ENCODE data around the gene NFIA. TPM values are rescaled to one million over a fixed set of nuclear protein-coding genes. Genes with fewer than 3 reads are reported as not detected.

NFIA gene
- total RNA-seq, 1 experiment from 2014 or later: 20.9 TPM

GRCh38 chr1:61393575-61393974 lies 311.2 kb downstream of the NFIA start:
- ATAC-seq (no peak), DNase-seq (ENCODE audit: low read depth, low spot score) (no peak)
- ChIA-PET POLR2A (interaction anchor here (0.6 kb wide), 1 partner anchor 157 kb away, joined by 6 read pairs; no protein-coding TSS in a partner anchor), CTCF (no interaction called here)
- no peak for TF ChIP-seq CTCF (IDR thresholded peaks at IDR 0.05)
- TF ChIP-seq REST (IDR thresholded peaks at IDR 0.05; ENCODE audit: insufficient read depth in 1 of 2, low read depth in 2 of 2, low read length in 1 of 2): no peak
- TF ChIP-seq TCF7L2 (IDR thresholded peaks at IDR 0.05; ENCODE audit: low read depth, low read length): no peak
- TF ChIP-seq SIN3A (IDR thresholded peaks at IDR 0.05; ENCODE audit: borderline replicate concordance, insufficient read depth, low read depth, low read length): no peak
- TF ChIP-seq POLR2AphosphoS5 (IDR thresholded peaks at IDR 0.05; ENCODE audit: low read depth, low read length): no peak
- Histone ChIP-seq H3K4me3 (ENCODE audit: low read depth in 2 of 2, low read length in 2 of 2) (no peak overlapping the region), H3K27me3 (ENCODE audit: control insufficient read depth, insufficient read depth, low read length) (no peaks in the 10 kb centered on the region), H3K36me3 (ENCODE audit: control insufficient read depth, insufficient read depth, low read length) (no peaks in the 10 kb centered on the region), H3K4me1 (ENCODE audit: control insufficient read depth, insufficient read depth, low read length) (no peaks in the 10 kb centered on the region), H3K27ac (ENCODE audit: low read length) (no peak overlapping the region), H3K9me3 (ENCODE audit: control insufficient read depth, insufficient read depth, low read depth, low read length) (no peaks in the 10 kb centered on the region)
- in situ Hi-C loops (cut with HindIII; ENCODE audit: low pct_unique_long_range_greater_than_20kb, low sequenced_read_pairs) (no loop called here), intact Hi-C loops (cut with micrococcal nuclease; ENCODE audit: unreplicated experiment) (no loop called here)
- no TSS peak for BruUV-seq (replicated peaks)

- DNase-seq (ENCODE audit: low read depth, low spot score): no peak
- in situ Hi-C loops (cut with HindIII; ENCODE audit: low pct_unique_long_range_greater_than_20kb, low sequenced_read_pairs): no loop called here
- Histone ChIP-seq H3K4me1 (ENCODE audit: control insufficient read depth, insufficient read depth, low read length) (no peaks in the 10 kb centered on the region), H3K27me3 (ENCODE audit: control insufficient read depth, insufficient read depth, low read length) (no peaks in the 10 kb centered on the region), H3K4me3 (ENCODE audit: low read depth in 2 of 2, low read length in 2 of 2) (no peak overlapping the region), H3K36me3 (ENCODE audit: control insufficient read depth, insufficient read depth, low read length) (no peaks in the 10 kb centered on the region), H3K9me3 (ENCODE audit: control insufficient read depth, insufficient read depth, low read depth, low read length) (no peaks in the 10 kb centered on the region), H3K27ac (ENCODE audit: low read length) (no peak overlapping the region)
- ChIA-PET CTCF (interaction anchor here (0.6 kb wide), 1 partner anchor 224 kb away, joined by 3 read pairs; no protein-coding TSS in a partner anchor), POLR2A (no interaction called here)
- BruUV-seq (replicated peaks): no TSS peak
- TF ChIP-seq SIN3A (IDR thresholded peaks at IDR 0.05; ENCODE audit: borderline replicate concordance, insufficient read depth, low read depth, low read length) (no peak), TCF7L2 (IDR thresholded peaks at IDR 0.05; ENCODE audit: low read depth, low read length) (no peak), POLR2AphosphoS5 (IDR thresholded peaks at IDR 0.05; ENCODE audit: low read depth, low read length) (no peak), REST (IDR thresholded peaks at IDR 0.05; ENCODE audit: insufficient read depth in 1 of 2, low read depth in 2 of 2, low read length in 1 of 2) (no peak), CTCF (IDR thresholded peaks at IDR 0.05) (no peak)
- intact Hi-C loops (cut with micrococcal nuclease; ENCODE audit: unreplicated experiment): no loop called here
- no peak for ATAC-seq
Measured at GRCh38 chr1:61395146-61395800, 312.9 kb downstream of the NFIA start.

All from Panc1 (cell line).